GM20431 (cell line): ENCODE data around the gene CRY1.

Experiments used
- in situ Hi-C: fragments of 300-500 bp; cut with MseI, MboI; formaldehyde crosslinking; loops from one replicate; pipeline ENCODE4 v1.15.0; 2020; ENCODE audit warnings: low sequenced_read_pairs; ENCODE audit not compliant: unreplicated experiment

CRY1 gene

DNA sequence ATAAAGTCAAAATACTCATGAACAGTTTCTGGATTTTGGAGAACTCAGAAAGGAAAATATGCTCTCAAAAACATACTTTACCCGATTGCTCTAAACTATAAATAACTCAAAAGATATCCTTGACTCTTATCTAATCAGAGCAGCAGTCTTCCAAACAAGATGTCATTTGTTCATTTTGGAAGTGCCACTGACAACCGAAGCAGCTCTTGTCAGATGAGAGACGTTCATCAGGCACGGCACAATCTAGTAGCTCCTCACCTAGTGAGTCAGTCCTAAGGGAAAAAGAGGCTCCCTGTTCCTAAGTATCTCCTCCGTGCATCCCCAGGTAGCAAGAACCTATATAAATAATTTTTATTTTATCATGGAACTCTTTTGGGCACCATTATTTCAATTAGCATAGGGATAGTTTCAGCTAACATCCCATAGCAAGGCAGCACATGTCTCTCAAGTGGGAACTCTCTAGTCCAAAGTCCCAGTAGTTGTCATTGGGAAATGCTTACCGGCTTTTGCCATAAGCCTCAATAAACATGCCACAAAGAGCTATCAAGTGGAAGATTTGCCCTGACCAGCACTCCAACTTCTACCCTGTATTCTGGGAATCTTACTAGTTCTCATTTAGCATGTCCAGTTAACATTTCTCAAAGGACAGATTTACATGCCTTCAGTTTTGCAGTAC is 151.7 kb downstream of the CRY1 start:
- in situ Hi-C loops = no loop called here
